Esophagus squamous epithelium (tissue), 4 donors: ENCODE results near the gene MALL.

Experiments
- CTCF ChIP-seq, 6 experiments: fragments of 450-650 bp in 4 of 6; fragments of 200-600 bp in 2 of 6; sonication (generic) in 2 of 6; IDR thresholded peaks; one replicate each; pipeline ENCODE4 v1.5.1; 2016 to 2019; ENCODE audit warnings: antibody characterized with exemption in 6 of 6, mild to moderate bottlenecking in 4 of 6, moderate library complexity in 4 of 6
- POLR2A ChIP-seq, 4 donors: fragments of 450-650 bp; IDR thresholded peaks; one replicate each; pipeline ENCODE4 v1.6.1; 2017; ENCODE audit warnings: antibody characterized with exemption in 4 of 4, mild to moderate bottlenecking in 4 of 4, moderate library complexity in 3 of 4

GRCh38 chr2:110099471-110100225 is 16.0 kb downstream of the MALL start:
- no peak for TF ChIP-seq POLR2A (IDR thresholded peaks at IDR 0.05)
- no peak for TF ChIP-seq CTCF (IDR thresholded peaks at IDR 0.05)
